Measurements from ENCODE around the gene PSME1.
A peak's percentile ranks its signal among the peaks of the same experiment; 100 is the strongest.
"Not testable (repeated sequence)": the region's sequence is repeated elsewhere in the genome, so short reads cannot be mapped to it uniquely, and the experiment has no call there.

Gene PSME1

DNA sequence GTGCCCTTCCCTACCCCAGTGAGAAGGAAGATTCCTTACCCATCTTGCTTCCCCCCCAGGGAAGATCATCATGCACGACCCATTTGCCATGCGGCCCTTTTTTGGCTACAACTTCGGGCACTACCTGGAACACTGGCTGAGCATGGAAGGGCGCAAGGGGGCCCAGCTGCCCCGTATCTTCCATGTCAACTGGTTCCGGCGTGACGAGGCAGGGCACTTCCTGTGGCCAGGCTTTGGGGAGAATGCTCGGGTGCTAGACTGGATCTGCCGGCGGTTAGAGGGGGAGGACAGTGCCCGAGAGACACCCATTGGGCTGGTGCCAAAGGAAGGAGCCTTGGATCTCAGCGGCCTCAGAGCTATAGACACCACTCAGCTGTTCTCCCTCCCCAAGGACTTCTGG, 32.5 kb upstream of the PSME1 start:
- DNase-seq (ENCODE audit: low read depth, low spot score), result no peak

DNA sequence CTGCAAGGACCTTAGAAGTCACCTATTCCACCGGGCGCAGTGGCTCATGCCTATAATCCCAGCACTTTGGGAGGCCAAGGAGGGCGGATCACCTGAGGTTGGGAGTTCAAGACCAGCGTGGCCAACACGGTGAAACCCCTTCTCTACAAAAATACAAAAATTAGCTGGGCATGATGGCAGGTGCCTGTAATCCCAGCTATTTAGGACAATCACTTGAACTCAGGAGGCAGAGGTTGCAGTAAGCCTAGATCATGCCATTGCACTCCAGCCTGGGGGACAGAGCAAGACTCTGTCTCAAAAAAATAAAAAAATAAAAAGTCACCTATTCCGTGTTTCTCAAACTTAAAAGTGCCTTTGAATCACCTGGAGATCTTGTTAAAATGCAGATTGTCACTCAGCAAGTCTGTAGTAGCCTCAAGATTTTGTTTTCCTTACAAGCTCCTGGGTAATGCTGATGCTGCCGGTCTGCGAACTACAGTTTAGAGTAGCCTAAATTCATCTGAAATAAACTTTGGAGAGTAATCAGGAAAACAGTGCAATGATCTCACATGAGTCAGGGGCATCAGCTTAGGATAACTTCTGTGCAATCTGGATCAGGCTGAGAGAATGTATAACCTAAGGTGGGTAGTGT, 30.3 kb upstream of the PSME1 start:
- not testable (repeated sequence) for DNase-seq (ENCODE audit: low read depth, low spot score)

DNA sequence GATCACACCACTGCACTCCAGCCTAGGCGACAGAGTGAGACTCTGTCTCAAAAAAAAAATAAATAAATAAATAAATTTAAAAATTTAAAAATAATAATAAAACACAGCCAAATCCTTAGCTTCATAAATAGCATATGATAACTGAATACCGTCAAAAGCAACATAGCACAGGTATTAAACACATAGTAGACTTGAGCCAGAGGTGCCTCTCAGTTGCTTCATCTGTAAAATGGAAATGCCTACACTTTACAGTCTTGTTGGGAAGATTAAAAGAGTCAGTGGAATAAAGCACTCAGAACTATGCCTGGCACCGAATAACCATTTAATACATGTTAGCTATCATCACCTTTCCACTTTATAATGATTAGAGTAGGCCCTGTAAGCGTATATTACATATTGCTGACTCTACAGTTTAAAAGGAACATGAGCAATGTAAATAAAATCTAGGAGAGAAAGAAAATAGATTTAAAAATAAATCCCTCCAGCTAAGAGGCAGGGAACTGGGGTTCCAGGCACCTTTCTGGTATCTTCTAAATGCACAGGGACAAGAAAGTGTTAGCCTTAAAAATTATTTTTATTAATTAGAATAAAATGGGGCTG, 29.2 kb upstream of the PSME1 start:
- DNase-seq (ENCODE audit: low read depth, low spot score), result no peak

DNA sequence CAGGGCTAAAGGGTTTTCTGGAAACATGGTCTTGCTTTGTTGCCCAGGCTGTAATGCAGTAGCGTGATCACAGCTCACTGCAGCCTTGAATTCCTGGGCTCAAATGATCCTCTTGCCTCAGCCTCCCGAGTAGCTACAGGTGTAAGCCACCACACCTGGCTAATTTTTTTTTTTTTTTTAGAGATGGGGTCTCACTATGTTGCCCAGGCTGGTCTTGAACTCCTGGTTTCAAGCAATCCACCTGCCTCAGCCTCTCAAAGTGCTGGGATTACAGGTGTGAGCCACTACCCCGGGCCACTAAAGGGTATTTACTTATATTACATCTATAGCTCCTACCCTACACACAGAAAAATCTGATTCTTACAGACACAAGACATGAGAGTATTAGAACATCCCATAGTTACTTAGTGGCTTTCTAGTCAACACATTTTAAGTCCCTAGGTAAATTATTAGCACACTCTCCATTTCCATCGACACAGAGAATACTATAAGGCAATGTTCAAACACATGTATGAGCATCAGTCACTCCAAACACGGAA, 27.6 kb upstream of the PSME1 start:
- no peak for DNase-seq (ENCODE audit: low read depth, low spot score)

DNA sequence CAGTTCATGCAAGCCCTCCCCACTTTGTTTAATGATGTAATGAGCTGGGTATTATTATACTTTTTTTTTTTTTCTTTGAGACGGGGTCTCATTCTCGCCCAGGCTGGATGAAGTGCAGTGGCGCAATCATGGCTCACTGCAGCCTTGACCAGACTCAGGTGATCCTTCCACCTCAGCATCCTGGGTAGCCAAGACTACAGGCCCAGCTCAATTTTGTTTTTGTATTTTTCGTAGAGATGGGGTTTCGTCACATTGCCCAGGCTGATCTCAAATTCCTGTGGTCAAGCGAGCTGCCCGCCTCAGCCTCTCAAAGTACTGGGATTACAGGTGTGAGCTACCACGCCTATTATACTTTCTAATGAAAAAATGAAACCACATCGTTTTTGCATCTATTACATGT, 25.9 kb upstream of the PSME1 start:
- no peak for DNase-seq (ENCODE audit: low read depth, low spot score)

DNA sequence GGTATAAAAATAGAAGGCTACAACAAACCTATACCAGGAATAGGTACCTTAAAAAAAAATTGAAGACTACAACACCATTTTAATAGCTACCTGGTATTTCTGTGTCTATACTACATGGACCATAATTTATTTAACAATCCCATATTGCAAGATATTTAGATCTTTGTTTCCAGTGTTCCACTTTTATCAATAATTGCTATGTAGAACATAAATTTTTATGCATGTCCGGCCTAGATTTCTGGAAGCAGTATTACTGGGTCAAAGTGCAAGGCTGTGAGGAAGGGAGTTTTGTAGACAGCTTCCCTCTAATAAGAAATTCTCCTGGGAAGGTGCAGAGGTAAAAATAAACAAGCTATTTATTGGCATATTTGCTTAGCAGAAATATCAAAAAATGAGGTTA, 25.5 kb upstream of the PSME1 start:
- no peak for DNase-seq (ENCODE audit: low read depth, low spot score)

DNA sequence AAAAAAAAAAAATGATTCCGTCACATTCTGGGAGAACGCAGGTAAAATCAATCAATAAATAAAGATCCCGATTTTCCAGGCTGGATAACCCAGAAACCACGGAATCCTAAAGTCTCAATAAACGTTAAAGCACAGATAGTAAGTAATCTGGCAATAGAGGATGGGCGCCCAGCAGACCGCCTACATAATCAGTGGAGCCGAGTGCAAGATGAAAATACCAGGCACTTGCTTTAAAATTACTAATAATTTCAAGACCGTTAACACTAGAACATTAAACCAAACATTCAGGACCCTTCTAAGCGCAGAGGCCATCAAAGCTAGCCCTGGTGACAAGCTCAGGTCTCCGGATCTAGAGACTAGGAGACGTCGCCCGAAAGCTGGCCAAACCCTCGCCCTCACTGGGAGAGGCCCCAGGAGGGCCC, 22.6 kb upstream of the PSME1 start:
- DNase-seq (ENCODE audit: low read depth, low spot score), result no peak

DNA sequence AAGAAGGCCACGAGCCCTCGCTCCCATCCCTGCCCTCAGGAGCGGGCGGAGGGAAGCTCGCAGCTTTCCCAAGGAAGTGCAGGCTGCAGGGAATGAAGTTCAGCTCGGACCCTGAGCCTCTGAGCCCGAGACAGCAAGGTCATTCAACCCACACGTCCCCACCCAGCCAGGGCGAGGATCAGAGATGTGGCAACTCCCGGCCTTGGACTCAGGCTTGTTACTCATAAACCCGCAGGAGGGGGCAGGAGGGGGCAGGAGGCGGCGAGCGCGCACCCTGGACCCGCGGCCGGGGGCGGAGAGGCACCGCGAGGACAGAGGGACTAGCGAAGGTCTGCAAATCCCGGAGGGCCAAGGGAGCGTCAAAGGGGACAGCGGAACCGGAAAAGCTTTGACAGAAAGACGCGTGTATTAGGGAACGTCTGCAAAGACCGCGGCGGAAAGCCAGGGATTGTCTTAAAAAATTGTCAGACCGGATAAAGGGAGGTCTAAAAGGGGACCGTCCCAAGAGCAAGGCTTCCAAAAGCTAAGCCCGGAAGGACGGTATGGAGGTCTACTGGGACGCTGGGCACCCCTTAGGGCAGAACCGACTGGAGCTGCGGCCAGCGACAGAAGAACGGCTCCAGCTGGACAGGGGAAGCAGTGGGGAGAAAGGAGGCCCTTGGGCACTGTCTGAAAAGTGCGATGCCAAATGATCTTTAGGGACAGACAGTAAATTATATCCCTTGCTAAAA, 22.0 kb upstream of the PSME1 start:
- DNase-seq (ENCODE audit: low read depth, low spot score), result no peak

DNA sequence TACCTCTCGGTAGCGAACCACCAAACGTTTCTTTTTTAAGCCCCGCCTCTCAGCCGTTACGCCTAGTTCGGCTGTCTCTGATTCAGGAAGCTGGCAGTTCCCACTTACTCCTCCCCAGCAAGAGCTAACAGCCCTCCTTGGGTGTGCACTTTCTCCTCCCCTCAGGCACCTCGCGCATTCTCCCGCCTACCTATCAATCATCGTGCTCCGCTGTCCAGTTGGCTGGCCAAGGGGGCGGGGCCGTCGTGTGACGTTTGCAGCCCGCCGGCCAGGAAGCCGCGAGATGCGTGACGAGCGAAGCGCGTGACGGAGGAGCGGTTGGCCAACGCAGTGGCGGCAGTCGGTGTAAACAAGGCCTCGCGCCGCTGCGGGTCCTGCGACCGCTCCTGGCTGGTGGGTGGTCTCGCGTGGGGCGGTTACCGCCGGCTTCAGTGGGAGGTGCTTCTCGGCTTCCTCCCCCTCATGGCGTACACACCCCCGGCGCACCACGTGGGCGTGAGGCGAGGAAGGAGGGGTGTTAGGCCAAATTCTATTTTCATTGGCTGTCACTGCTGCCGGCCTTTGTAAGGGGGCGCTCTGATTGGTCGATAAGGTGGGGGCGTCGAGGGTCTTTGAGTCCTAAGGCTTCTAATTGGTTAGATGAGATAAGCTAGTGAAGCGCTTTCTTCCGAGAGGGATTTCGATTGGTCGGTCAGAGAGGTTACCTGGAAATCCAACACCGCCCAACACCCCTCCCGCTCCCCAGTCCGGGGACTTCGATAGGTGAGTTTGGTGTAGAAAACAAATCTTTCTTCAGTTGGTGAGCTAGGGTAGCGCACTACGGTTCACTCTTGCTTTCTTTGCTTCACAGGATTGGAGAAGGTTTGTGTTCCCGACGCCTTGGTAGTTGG, 21.2 kb upstream of the PSME1 start, which contains the start of the genes DCAF11 and NRL:
DCAF11 (plus strand) TSS at position 246 of the 890 bp plus-strand sequence. CDS start 818 bp downstream, outside the sequence.
NRL (minus strand) TSS at position 418 of the 890 bp plus-strand sequence. CDS start 32,101 bp downstream, outside the sequence.
- DNase-seq (ENCODE audit: low read depth, low spot score), result peak; percentile 99

DNA sequence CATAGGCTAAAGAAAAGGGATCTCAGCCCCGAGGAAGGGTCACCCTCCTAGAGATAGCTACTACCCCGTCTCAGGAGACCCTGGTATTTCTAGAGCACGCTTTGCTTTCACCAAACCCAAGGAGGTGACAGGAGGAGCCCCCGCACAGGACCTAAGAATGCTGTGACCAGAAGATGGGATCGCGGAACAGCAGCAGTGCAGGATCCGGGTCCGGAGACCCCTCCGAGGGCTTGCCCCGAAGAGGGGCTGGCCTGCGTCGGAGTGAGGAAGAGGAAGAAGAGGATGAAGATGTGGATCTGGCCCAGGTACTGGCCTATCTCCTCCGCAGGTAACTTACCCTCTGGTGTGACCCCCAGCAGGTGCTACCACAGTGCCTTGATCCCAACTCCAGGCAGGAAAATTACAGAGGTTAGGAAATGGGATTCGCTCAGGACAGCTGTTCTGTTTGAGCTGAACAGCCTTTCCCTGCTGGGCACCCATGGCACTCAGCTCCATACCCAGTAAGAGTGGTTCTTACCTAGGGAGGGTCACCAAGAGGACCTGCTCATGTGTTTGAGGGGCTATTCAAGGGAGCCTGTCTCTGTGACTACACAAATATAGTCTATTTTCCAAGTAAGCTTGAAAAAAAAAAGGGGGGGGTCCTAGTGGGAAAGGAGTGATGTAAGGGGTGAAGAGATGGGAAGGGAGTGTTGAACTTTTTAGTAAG, 20.4 kb upstream of the PSME1 start:
- no peak for DNase-seq (ENCODE audit: low read depth, low spot score)

DNA sequence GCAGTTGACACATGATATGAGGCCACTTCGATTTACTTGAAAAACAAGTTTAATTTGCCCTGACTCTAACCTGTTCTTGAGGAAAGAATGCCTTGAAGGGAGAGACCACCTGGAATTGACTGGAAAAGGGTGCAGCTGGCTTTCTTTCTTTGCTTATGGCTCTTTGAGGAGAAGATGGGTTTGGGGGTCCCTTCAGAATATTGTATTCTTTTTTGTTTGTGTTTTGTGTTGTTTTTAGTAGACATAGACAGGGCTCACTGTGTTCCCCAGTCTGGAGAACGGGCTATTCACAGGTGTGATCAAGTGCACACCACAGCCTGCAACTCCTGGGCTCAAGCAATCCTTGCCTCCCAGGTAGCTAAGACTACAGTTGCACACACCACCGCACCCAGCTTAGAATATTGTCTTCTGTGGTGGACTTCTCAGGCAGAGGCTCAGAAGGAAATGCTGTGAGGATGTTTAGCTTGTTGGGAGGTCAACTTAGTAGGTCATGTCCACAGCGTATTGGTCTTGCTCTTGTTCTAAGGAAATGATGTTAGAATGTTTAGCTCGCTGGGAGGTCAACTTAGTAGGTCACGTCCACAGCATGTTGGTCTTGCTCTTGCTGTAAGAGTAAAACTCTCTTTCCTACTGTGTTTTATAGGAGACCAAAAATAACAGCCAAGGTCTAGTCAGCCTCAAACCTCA, 19.7 kb upstream of the PSME1 start:
- no peak for DNase-seq (ENCODE audit: low read depth, low spot score)

DNA sequence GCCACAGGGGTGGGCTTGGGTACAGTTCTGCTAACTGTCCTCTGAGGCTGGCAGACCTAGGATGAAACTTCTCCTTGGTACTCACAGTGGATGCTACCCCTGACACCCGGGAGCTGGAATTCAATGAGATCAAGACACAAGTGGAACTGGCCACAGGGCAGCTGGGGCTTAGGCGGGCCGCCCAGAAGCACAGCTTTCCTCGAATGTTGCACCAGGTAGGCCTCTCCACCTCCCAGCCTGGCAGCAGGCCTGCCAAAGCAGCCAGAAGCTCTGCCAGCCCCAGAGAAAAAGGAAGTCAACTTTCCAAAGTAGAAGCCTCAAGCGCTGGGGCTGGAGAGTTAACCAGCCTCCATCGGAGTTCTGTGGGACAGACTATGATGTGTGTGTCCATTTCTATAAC, 18.8 kb upstream of the PSME1 start:
- no peak for DNase-seq (ENCODE audit: low read depth, low spot score)

DNA sequence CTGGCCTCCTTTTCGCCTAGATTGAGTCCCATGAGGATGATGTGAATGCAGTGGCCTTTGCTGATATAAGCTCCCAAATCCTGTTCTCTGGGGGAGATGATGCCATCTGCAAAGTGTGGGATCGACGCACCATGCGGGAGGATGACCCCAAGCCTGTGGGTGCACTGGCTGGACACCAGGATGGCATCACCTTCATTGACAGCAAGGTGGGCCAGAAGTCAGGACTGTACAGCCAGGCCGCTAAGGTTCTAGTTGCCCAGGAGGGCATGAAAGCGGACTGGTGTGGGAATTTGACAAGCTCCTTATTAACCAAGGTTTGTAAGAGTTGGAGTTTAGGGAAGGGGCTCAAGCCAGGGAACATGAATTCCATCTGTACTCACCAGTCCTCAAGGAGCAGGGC, 16.3 kb upstream of the PSME1 start:
- no peak for DNase-seq (ENCODE audit: low read depth, low spot score)

DNA sequence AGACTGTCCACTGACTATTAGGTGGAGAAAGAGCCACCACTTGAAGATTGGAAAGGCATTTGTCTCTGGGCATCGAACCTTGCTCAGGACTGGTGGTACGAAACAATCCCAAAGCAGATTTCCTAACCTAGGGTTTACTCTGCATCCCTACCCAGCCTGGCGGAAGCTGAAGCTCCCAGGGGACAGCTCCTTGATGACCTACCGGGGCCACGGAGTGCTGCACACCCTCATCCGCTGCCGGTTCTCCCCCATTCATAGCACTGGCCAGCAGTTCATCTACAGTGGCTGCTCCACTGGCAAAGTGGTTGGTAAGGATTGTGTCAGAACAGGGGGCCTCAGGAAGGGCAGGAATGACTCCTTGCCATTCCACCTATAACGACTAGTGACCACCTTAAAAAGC, 14.8 kb upstream of the PSME1 start:
- no peak for DNase-seq (ENCODE audit: low read depth, low spot score)

DNA sequence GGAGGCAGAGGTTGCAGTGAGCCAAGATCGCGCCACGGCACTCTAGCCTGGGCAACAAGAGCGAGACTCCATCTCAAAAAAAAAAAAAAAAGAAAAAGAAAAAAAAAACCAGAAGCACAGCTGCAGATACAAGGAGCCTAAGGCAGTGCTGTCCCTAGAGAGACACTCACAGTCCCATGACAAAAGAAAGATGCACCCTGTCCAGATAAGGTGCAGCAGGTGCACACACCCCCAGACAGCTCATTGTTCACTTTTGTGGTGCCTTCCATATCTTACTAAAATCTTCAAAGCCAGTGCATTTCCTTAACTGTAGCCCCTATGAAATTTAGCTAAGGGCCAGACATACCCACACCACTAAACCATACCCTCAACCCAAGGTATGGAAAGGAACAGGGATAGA, 13.6 kb upstream of the PSME1 start:
- no peak for DNase-seq (ENCODE audit: low read depth, low spot score)

DNA sequence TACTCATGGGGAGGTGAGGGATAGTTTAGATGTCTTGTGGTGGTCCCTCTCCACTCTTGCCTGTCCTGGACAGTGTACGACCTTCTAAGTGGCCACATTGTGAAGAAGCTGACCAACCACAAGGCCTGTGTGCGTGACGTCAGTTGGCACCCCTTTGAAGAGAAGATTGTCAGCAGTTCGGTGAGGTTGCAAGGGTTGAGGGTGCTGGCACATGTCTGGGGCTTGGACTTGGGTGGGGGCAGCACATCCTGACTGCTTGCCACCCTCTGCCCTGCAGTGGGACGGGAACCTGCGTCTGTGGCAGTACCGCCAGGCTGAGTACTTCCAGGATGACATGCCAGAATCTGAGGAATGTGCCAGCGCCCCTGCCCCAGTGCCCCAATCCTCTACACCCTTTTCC, 13.1 kb upstream of the PSME1 start:
- no peak for DNase-seq (ENCODE audit: low read depth, low spot score)

DNA sequence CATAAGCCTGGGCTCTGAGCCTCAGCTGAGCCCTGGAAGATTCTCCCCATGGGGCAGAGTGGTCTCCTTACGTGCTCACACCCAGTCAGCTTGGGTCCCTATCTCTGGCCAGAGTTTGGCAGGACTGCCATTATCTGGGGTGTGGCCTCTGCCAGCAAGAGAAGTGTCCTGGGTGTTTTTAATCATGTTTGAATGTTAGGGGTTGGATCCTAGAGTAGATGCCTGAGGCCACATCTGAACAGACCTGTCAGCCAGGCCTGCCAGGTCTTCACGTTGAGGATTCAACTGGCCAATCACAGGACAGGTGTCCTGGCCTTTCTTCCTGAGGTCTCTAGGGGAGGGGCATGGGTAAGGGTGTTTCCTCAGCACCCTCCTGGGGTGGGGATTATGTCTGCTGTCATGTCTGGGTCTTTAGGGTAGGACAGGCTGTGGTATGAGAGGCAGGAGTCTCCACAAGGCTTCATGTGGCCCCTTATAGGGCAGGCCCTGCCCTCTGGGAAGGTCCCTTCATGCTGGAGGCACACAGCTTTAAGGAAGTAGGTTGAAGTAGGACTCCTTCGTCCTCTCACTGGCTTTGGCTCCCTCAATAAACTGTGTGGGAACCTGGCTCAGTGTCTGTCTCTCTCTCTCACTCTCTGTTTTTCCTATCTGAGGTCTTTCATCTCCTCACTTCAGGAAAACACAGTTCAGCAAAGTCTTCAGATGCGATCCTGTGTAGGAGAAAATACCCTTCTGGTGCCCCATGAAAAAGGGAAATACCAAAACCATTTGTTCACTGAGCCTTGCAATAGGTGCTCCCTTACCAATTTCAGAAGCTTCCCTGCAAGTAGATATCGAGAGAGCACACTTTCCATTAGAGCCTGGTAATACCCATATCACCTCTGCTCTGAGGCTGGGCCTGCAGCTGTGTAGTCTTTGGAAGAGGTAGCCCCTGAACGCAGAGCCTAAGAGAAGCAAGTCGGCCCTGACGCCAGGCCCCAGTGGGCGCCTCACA, 12.3 kb upstream of the PSME1 start:
- DNase-seq (ENCODE audit: low read depth, low spot score), result no peak

DNA sequence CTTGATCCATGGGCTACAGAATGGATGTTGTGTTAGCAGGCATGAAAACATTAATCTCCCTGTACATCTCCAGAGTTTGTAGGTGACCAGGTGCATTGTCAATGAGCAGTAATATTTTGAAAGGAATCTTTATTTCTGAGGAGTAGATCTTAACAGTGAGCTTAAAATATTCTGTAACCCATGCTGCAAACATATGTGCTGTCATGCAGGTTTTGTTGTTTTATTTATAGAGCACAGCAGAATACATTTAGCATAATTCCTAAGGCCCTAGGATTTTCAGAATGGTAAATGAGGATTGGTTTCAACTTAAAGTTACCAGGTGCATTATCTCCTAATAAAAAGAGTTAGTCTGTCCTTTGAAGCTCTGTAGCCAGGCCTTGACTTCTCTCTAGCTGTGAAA, 9.1 kb upstream of the PSME1 start:
- no peak for DNase-seq (ENCODE audit: low read depth, low spot score)

DNA sequence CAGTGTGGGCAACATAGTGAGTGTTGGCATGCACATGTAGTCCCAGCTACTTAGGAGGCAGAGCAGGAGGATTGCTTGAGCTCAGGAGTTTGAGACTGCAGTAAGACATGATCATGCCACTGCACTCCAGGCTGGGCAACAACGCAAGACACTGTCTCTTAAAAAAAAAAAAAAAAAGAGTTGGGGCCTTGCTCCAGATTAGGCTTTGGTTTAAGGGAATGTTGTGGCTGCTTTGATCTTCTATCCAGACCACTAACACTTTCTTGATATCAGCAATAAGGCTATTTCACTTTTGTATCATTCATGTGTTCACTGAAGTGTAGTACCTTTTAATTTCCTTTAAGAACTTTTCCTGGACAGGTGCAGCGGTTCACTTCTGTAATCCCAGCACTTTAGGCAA, 8.3 kb upstream of the PSME1 start:
- DNase-seq (ENCODE audit: low read depth, low spot score), result no peak
